HL-60/S4 treated with retinoic acid at 250 ng/mL for 4 days and 3 days (cell line): ENCODE measurements around the gene SUMO1.

Experiments
- in situ Hi-C: fragments of 300-500 bp; cut with MboI; formaldehyde crosslinking; loops from 2 replicates; pipeline ENCODE4 v1.7.0; 2022; ENCODE audit warnings: low sequenced_read_pairs

SUMO1 gene

GRCh38 chr2:202201220-202202160 is 36.9 kb downstream of the SUMO1 start:
- in situ Hi-C loops: no loop called here

DNA sequence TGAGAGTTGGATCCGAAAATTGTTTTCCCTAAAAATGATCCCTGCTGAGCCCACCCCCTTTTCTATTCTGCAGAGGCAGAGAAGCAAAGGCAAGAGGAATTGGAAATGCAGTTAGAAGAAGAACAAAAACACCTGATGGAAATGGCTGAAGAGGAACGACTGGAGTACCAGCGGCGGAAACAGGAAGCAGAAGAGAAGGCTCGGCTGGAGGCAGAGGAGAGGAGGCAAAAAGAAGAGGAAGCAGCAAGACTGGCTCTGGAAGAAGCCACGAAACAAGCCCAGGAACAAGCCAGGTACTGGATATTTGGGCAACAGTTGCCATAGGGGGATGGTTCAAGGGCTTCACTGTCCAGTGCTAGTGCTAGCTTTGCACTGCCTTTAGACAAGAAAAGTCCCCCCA is 41.7 kb downstream of the SUMO1 start:
- in situ Hi-C loops: loop anchor here (25.0 kb wide), 2 partner anchors 334 to 959 kb away; no protein-coding TSS in a partner anchor

DNA sequence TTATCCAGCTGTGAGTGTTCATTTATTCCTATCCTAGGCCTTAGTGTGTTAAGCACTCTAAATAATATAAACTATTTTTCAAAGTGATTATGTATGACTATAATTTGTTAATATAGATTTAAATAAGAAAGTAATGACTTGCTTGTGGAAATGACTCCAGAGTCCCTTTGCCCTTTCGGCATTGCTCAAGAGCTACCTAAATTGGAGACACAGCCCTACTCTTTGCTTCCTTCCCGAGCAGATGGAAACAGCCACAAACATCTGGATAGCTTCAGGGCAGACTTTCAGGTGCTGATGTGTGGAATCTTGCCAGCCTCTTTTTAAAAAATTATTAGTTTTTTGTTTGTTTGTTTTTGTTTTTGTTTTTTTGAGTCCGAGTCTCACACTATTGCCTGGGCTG is 44.0 kb downstream of the SUMO1 start:
- in situ Hi-C loops: loop anchor here (25.0 kb wide), 2 partner anchors 332 to 957 kb away; no protein-coding TSS in a partner anchor

- in situ Hi-C loops: loop anchor here (25.0 kb wide), 2 partner anchors 332 to 957 kb away; no protein-coding TSS in a partner anchor
These were observed 44.5 kb downstream of the SUMO1 start for GRCh38 chr2:202193881-202194353.

- in situ Hi-C loops: loop anchor here (25.0 kb wide), 2 partner anchors 331 to 956 kb away; no protein-coding TSS in a partner anchor
These were observed 45.1 kb downstream of the SUMO1 start for GRCh38 chr2:202193305-202193704.

- in situ Hi-C loops: loop anchor here (10.0 to 25.0 kb wide), 3 partner anchors 325 to 950 kb away; no protein-coding TSS in a partner anchor
These were observed 50.8 kb downstream of the SUMO1 start for GRCh38 chr2:202187570-202187969.

DNA sequence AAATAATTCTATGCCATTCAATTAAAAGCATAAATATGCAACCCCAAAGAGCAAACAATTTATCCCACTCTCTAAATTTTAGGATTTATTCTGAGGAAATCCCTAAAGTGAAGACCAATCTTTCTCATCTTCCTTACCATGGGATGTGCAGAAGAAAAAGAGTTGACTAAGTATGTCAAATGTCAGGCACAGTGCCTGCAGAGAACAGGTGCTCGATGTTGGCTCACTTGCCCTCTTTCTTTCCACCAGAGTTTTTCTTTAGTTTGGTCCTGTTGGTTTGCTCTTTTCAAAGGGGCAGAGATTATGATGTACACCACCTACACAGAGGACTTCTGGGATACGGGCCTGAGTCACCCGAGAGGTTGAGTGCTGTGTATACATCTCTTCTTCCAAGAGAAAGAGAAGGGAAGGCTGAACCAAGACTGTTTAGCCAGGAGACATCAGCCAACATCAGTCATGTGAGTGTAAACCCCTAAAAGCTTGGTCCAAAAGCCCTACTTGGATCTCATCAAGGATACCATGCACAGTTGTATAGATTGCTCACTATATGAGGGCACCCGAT is 51.7 kb downstream of the SUMO1 start:
- in situ Hi-C loops: loop anchor here (10.0 to 25.0 kb wide), 3 partner anchors 324 to 949 kb away; no protein-coding TSS in a partner anchor

DNA sequence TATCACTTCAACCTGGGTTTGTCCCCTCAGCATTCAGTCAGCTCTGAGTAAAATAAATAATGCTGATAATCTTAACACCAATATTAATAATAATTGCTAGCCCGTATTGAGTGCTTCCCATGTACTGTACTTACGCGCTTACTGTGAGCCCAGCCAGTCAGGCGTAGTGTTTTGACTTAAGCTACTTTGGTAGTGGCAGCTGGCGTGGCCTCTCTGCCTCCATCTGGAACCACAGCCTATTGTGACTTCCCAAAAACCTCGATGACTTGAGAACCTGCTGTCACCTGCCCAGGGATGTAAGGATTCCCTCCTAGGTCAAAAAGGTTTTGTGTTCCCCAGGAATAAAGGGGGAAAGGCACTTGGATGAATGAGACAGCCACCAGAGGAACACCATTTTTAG is 53.2 kb downstream of the SUMO1 start:
- in situ Hi-C loops: loop anchor here (10.0 to 25.0 kb wide), 3 partner anchors 323 to 948 kb away; no protein-coding TSS in a partner anchor

DNA sequence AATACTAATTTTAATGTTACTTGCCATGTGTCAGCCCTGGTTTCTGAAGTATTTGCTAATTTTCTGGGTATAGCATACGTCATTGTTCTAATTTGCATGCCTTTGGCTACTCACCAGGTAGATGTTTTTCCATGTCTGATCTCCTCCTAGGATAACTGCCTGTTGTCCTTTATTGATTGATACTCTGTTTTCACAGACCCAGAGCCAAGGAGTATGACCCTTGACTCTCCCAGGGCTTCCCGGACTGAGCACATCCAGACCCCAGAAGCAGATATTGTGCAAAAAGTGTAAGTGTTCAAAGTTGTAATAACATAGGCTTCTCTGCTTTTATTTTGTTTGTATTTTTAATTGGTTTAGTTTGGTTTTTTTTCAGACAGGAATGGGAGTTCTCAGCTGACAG is 53.8 kb downstream of the SUMO1 start:
- in situ Hi-C loops: loop anchor here (10.0 to 25.0 kb wide), 3 partner anchors 322 to 947 kb away; no protein-coding TSS in a partner anchor

GRCh38 chr2:202178346-202178958 is 59.9 kb downstream of the SUMO1 start:
- in situ Hi-C loops: loop anchor here (25.0 kb wide), 2 partner anchors 316 to 941 kb away; no protein-coding TSS in a partner anchor

DNA sequence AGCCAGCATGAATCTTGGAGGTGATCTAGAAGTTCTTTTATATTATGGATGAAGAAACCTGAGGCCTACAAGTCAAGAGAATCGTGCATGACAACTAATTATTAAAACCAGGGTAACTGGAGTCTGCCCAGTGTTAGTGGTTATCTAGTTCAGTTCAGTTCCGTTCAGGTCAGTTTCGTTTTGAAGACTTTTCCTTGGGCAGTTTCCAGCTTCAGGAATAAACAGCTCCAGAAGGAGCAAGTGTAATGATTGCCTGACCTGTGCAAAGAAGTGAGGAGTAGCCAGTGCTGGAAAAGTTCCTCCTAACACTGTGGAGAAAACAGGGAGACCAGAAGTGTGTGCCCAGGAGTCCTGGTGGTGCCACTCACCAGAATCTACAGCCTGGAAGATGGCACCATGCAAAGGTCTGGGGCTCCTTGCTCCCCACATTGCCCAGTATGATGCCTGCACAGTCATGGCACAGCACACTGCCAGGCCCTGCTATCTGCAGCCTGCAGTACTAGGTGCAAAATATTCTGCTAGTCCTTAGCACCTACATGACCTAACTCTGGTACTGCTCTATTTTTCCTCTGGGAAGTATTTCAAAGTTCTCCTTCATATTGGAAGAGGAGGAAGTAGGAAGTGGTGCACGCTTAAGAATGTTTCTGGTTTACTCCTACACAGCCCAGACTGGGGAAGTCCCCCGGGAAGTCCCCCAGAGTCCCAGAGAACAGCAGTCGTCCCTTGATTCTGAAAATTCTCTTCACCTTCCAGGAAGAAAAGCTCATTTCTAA is 65.8 kb downstream of the SUMO1 start:
- in situ Hi-C loops: no loop called here

DNA sequence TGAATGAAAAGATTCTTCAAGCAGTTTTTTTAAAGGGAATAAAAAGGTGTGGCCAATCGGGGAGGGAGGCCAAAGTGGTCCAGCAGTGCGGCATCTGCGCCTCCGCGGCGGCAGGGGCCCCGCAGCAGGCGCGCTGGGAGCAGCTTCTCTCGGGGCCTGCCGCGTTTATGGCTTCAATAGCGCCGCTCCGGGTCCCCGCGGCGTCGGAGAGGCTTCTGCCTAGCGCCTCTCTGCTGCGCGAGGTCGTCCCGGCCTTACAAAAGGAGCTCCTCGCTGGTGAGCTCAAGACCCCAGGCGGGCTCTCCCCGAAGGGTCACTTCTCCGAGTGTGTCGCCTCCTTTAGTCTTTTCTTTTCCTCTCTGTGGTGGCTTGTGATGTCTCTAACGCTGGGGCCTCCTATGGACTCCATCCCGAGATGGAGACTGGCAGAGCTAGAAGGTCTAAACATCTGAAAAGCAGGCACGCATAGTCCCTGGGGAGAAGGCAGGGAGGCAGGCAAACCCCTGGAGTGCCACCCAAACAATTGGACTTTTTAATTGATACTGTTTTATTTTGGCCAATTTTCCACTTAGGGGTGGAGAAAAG is 67.1 kb downstream of the SUMO1 start:
- in situ Hi-C loops: no loop called here

DNA sequence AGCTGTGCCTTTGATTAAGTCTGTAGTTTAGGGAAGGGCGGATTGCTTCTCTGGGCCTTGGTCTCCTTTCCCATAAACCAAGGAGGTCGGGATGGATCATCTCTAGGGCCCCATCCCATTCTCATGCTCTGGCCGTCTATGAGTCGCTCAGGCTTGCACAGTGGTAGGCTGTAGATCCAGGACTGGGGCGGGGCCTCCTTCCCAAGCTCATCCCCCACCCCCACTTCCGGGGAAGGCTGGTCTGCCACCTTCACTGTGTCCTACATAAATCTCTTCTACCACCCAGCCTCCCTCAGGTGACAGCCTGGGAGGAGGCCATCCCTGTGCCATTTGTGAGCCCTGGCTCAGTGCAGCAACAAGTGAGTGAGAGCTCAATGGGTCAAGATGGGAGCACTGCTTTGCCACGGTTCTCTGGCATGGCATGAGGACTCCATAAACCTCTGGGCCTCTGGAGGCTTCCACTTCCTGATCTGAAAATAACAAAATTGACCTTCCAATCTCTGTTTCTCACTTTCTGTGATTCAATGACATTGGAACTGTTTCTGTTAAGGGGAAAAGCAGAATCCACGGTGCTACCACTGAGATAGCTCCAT is 68.5 kb downstream of the SUMO1 start:
- in situ Hi-C loops: no loop called here

DNA sequence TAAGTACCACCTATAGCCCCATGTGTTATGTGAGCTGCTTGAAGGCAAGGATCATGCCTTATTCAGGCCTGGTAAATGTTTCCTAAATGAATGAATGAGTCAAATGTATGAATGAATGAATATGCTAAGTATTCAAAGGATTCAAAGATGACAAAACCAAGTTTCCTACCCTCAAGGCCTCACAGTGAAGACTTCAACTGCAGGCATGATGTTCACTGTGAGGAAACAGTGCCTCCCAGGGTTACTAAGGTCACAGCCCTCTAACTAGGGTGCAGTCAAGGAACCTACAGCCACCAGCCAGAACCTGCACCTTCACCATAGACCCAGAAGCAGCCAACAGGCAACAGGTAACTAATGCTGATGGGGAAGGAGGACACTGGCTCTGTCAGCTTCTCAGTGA is 69.3 kb downstream of the SUMO1 start:
- in situ Hi-C loops: no loop called here

GRCh38 chr2:202165945-202166344 is 72.5 kb downstream of the SUMO1 start:
- in situ Hi-C loops: no loop called here

DNA sequence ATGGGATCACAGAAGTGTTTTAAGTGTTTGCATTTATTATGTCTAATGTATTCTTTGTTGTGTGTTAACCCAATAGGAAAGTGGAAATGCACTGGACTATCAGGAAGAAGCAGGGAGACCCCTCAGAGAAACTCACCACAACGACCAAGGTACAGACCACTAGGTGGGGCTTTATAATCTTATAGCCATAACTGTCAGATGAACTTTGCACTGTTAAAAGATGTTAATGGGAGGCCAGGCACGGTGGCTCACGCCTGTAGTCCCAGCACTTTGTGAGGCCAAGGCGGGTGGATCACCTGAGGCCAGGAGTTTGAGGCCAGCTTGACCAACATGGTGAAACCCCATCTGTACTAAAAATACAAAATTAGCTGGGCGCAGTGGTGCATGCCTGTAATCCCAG is 73.2 kb downstream of the SUMO1 start:
- in situ Hi-C loops: no loop called here

DNA sequence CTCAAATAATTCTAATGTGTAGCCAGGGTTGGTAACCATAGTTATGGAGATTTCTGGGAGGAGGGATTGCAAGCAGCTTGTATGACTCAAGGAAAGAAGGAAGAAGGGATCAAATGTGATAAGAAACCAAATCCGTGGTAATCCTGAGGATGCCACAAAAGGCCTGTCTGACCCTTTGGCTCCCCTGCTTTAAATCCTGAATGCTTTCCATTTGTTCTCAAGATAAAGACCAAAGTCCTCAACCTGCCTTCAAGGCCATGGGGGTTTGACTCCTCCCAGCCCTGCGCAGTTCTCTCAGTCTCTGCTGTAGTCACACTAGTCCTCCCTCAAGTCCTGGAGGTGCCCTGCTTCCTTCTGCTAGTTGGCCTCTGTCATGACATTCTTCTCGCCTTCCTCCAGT is 74.0 kb downstream of the SUMO1 start:
- in situ Hi-C loops: no loop called here

DNA sequence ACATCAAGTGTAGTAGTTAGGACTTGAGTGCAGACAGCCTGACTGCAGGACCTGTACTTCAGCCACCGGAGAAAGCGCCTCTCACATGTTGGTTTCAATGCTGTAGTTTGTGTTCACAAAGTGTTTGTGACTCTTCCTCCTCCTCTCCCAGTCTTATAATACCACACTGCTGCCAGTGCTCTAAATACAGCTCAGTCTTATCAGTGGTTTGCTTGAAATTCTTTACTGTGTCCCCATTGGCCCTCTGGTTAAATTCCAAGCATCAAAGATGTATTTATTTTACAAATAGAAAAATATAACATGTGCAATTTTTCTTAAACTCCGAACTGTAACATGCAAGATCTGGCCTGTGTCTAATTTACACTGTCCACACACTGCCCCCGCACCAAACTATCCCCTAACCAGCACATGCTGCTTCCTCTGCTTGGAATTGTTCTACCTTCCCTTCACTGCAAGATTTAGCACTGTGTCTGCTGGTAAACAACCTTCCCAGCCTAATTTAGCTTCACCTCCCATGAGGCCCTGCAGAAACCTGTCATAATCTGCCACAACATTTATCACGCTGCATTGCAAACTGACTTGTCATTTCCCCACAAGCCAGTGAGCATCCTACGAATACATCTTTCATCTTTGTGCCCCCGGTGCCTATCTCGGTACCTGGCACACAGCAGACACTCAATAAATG is 77.1 kb downstream of the SUMO1 start:
- in situ Hi-C loops: no loop called here

GRCh38 chr2:202158796-202159195 is 79.6 kb downstream of the SUMO1 start:
- in situ Hi-C loops: no loop called here
